WTC11 (cell line): ENCODE measurements around the gene KRT79. TPM values are rescaled to one million over a fixed set of nuclear protein-coding genes. Genes with fewer than 3 reads are reported as not detected.

ENCODE experiments used
- ATAC-seq: fragments of 200-7000 bp; cut with Tn5 transposase; 2 replicates; pipeline ENCODE4 v1.10.0; 2021; ENCODE audit warnings: mild to moderate bottlenecking, moderate library complexity
- CTCF ChIA-PET: fragments of 300-600 bp; sonication (Branson Sonifier 250); formaldehyde crosslinking; loops from one replicate; lab custom pipeline; 2021; ENCODE audit warnings: antibody characterized with exemption; lab: Charles Lee
- POLR2A ChIA-PET: fragments of 350-600 bp; sonication (Branson Sonifier 250); formaldehyde crosslinking; loops from one replicate; lab custom pipeline; 2021; ENCODE audit warnings: antibody characterized with exemption; lab: Charles Lee
- DNase-seq: peaks from one replicate; pipeline ENCODE4 v3.0.0; 2021; ENCODE audit warnings: low spot score
- H3K27ac Mint-ChIP-seq: 2 replicates; pipeline ENCODE4 v1.8.0; 2021; ENCODE audit warnings: mixed read lengths
- H3K27me3 Mint-ChIP-seq: 2 replicates; pipeline ENCODE4 v1.8.0; 2021; ENCODE audit warnings: low read depth, mild to moderate bottlenecking, moderate library complexity, mixed read lengths
- H3K36me3 Mint-ChIP-seq: 2 replicates; pipeline ENCODE4 v1.8.0; 2021; ENCODE audit warnings: mixed read lengths
- H3K4me1 Mint-ChIP-seq: 2 replicates; pipeline ENCODE4 v1.8.0; 2022; ENCODE audit warnings: mixed read lengths
- H3K4me3 Mint-ChIP-seq: 2 replicates; pipeline ENCODE4 v1.8.0; 2021; ENCODE audit warnings: mild to moderate bottlenecking, moderate library complexity, mixed read lengths
- H3K9me3 Mint-ChIP-seq: 2 replicates; pipeline ENCODE4 v1.8.0; 2021; ENCODE audit warnings: mixed read lengths
- ATF1 ChIP-seq: sonication (generic); formaldehyde crosslinking; IDR thresholded peaks from 2 replicates; pipeline ENCODE4 v1.8.1; 2023; ENCODE audit warnings: mild to moderate bottlenecking, moderate library complexity, missing genetic modification reagents
- CBFB ChIP-seq: sonication (generic); formaldehyde crosslinking; IDR thresholded peaks from 2 replicates; pipeline ENCODE4 v1.8.1; 2022; ENCODE audit warnings: mild to moderate bottlenecking, low read depth, missing genetic modification reagents
- CREB1 ChIP-seq: sonication (generic); formaldehyde crosslinking; IDR thresholded peaks from 2 replicates; pipeline ENCODE4 v1.8.0; 2023; ENCODE audit warnings: mild to moderate bottlenecking, missing genetic modification reagents
- FOXK1 ChIP-seq: sonication (generic); formaldehyde crosslinking; IDR thresholded peaks from 2 replicates; pipeline ENCODE4 v1.8.0; 2022; ENCODE audit warnings: mild to moderate bottlenecking, moderate library complexity, missing genetic modification reagents
- JUN ChIP-seq: sonication (generic); formaldehyde crosslinking; IDR thresholded peaks from 2 replicates; pipeline ENCODE4 v1.8.0; 2023; ENCODE audit warnings: mild to moderate bottlenecking, missing genetic modification reagents
- NFE2L1 ChIP-seq: sonication (generic); formaldehyde crosslinking; IDR thresholded peaks from 2 replicates; pipeline ENCODE4 v1.8.1; 2023; ENCODE audit warnings: missing genetic modification reagents
- NR1H2 ChIP-seq: sonication (generic); formaldehyde crosslinking; IDR thresholded peaks from 2 replicates; pipeline ENCODE4 v1.9.0; 2021; ENCODE audit warnings: mild to moderate bottlenecking, moderate library complexity, missing genetic modification reagents
- NR2C2 ChIP-seq: sonication (generic); formaldehyde crosslinking; IDR thresholded peaks from 2 replicates; pipeline ENCODE4 v1.8.0; 2022; ENCODE audit warnings: mild to moderate bottlenecking, missing genetic modification reagents
- PRRX2 ChIP-seq: fragments of 250-450 bp; sonication (Bioruptor Pico); IDR thresholded peaks from 2 replicates; pipeline ENCODE4 v1.8.0; 2021; ENCODE audit warnings: mild to moderate bottlenecking
- TCF7 ChIP-seq: sonication (generic); formaldehyde crosslinking; IDR thresholded peaks from 2 replicates; pipeline ENCODE4 v1.8.0; 2022; ENCODE audit warnings: mild to moderate bottlenecking, low read depth, missing genetic modification reagents, moderate library complexity
- TEAD1 ChIP-seq: sonication (generic); formaldehyde crosslinking; IDR thresholded peaks from 2 replicates; pipeline ENCODE4 v1.8.0; 2022; ENCODE audit warnings: mild to moderate bottlenecking, missing genetic modification reagents
- TP53 ChIP-seq: sonication (generic); formaldehyde crosslinking; IDR thresholded peaks from 2 replicates; pipeline ENCODE4 v1.8.1; 2023; ENCODE audit warnings: mild to moderate bottlenecking, missing genetic modification reagents
- ZNF232 ChIP-seq: sonication (generic); formaldehyde crosslinking; IDR thresholded peaks from 2 replicates; pipeline ENCODE4 v1.8.0; 2022; ENCODE audit warnings: mild to moderate bottlenecking, missing genetic modification reagents
- ZNF317 ChIP-seq: sonication (generic); formaldehyde crosslinking; IDR thresholded peaks from 2 replicates; pipeline ENCODE4 v1.8.1; 2023; ENCODE audit warnings: low read depth, mild to moderate bottlenecking, moderate library complexity, missing genetic modification reagents, borderline replicate concordance
- ZNF423 ChIP-seq: fragments of 250-450 bp; sonication (Bioruptor Pico); IDR thresholded peaks from 2 replicates; pipeline ENCODE4 v2.1.2; 2022; ENCODE audit warnings: mild to moderate bottlenecking, moderate library complexity
- ZNF671 ChIP-seq: fragments of 250-450 bp; sonication (Bioruptor Pico); IDR thresholded peaks from 2 replicates; pipeline ENCODE4 v1.8.0; 2021; ENCODE audit warnings: mild to moderate bottlenecking
- total RNA-seq: library from RNA; stranded (reverse); gene quantifications from 3 replicates; pipeline ENCODE4 v1.2.3, GENCODE V29; 2021
- TF ChIP-seq, protein P1 (sequence below): sonication (generic); formaldehyde crosslinking; IDR thresholded peaks from 2 replicates; pipeline ENCODE4 v1.8.1; 2022; ENCODE audit warnings: mild to moderate bottlenecking, missing genetic modification reagents, moderate library complexity, borderline replicate concordance
- TF ChIP-seq, protein P2 (sequence below): fragments of 200-600 bp; IDR thresholded peaks from 2 replicates; pipeline ENCODE4 v1.8.0; 2022; ENCODE audit warnings: antibody characterized with exemption
- TF ChIP-seq, protein P3 (sequence below): sonication (generic); formaldehyde crosslinking; IDR thresholded peaks from 2 replicates; pipeline ENCODE4 v1.8.0; 2022; ENCODE audit warnings: mild to moderate bottlenecking, missing genetic modification reagents
- TF ChIP-seq, protein P4 (sequence below): sonication (generic); formaldehyde crosslinking; IDR thresholded peaks from 2 replicates; pipeline ENCODE4 v1.8.1; 2023; ENCODE audit warnings: mild to moderate bottlenecking, missing genetic modification reagents
- TF ChIP-seq, protein P5 (sequence below): sonication (generic); formaldehyde crosslinking; IDR thresholded peaks from 2 replicates; pipeline ENCODE4 v1.8.1; 2023; ENCODE audit warnings: mild to moderate bottlenecking, missing genetic modification reagents, borderline replicate concordance

Gene KRT79
- total RNA-seq, 1 experiment from 2014 or later = not detected

DNA sequence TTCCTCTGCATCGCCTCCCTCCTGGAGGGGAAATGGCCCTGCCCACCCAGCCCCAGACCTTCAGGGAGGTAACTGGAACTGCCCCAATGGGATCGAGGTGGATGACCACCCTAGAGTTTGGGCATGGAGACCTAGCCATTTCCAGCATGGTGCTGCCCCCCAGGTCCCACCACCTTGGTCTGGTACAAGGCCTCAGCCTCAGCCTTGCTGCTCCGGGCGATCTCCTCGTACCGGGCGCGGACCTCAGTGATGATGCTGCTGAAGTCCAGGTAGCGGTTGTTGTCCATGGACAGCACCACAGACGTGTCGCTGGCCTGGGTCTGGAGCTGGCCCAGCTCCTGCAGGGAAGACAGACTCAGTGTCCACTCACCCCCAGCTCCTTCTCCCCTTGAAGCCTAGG, 10.3 kb upstream of the KRT79 start:
- ATAC-seq = no peak
- POLR2A ChIA-PET = interaction anchor here (0.5 kb wide), 1 partner anchor 93 kb away, joined by 3 read pairs; no protein-coding TSS in a partner anchor
- CTCF ChIA-PET = interaction anchor here (0.7 to 1.3 kb wide), 3 partner anchors 21 to 243 kb away, joined by 3 to 4 read pairs (median 4); no protein-coding TSS in a partner anchor
- Mint-ChIP-seq H3K36me3 (no peaks in the 10 kb centered on the region), H3K9me3 (no peaks in the 10 kb centered on the region), H3K27ac (no peak overlapping the region), H3K4me3 (no peak overlapping the region), H3K4me1 (no peaks in the 10 kb centered on the region), H3K27me3 (peaks cover 3% of the 10 kb centered on the region; the same call in 1 of the 2 replicates)
- TF ChIP-seq ZNF671 (CRISPR knock-in tag) (no peak), TCF7 (CRISPR knock-in tag) (no peak), NR2C2 (no peak), JUN (no peak), ATF1 (CRISPR knock-in tag) (no peak), ZNF317 (CRISPR knock-in tag) (no peak), ZNF232 (CRISPR knock-in tag) (no peak), CBFB (CRISPR knock-in tag) (no peak), FOXK1 (CRISPR knock-in tag) (no peak), NFE2L1 (CRISPR knock-in tag) (no peak), CREB1 (CRISPR knock-in tag) (no peak), TP53 (CRISPR knock-in tag) (no peak), NR1H2 (no peak)
- TF ChIP-seq, protein P1, sequence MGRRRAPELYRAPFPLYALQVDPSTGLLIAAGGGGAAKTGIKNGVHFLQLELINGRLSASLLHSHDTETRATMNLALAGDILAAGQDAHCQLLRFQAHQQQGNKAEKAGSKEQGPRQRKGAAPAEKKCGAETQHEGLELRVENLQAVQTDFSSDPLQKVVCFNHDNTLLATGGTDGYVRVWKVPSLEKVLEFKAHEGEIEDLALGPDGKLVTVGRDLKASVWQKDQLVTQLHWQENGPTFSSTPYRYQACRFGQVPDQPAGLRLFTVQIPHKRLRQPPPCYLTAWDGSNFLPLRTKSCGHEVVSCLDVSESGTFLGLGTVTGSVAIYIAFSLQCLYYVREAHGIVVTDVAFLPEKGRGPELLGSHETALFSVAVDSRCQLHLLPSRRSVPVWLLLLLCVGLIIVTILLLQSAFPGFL = no peak
- TF ChIP-seq, protein P2, sequence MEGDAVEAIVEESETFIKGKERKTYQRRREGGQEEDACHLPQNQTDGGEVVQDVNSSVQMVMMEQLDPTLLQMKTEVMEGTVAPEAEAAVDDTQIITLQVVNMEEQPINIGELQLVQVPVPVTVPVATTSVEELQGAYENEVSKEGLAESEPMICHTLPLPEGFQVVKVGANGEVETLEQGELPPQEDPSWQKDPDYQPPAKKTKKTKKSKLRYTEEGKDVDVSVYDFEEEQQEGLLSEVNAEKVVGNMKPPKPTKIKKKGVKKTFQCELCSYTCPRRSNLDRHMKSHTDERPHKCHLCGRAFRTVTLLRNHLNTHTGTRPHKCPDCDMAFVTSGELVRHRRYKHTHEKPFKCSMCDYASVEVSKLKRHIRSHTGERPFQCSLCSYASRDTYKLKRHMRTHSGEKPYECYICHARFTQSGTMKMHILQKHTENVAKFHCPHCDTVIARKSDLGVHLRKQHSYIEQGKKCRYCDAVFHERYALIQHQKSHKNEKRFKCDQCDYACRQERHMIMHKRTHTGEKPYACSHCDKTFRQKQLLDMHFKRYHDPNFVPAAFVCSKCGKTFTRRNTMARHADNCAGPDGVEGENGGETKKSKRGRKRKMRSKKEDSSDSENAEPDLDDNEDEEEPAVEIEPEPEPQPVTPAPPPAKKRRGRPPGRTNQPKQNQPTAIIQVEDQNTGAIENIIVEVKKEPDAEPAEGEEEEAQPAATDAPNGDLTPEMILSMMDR = no peak
- TF ChIP-seq, protein P3, sequence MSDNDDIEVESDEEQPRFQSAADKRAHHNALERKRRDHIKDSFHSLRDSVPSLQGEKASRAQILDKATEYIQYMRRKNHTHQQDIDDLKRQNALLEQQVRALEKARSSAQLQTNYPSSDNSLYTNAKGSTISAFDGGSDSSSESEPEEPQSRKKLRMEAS (CRISPR knock-in tag) = no peak
- no peak for DNase-seq

DNA sequence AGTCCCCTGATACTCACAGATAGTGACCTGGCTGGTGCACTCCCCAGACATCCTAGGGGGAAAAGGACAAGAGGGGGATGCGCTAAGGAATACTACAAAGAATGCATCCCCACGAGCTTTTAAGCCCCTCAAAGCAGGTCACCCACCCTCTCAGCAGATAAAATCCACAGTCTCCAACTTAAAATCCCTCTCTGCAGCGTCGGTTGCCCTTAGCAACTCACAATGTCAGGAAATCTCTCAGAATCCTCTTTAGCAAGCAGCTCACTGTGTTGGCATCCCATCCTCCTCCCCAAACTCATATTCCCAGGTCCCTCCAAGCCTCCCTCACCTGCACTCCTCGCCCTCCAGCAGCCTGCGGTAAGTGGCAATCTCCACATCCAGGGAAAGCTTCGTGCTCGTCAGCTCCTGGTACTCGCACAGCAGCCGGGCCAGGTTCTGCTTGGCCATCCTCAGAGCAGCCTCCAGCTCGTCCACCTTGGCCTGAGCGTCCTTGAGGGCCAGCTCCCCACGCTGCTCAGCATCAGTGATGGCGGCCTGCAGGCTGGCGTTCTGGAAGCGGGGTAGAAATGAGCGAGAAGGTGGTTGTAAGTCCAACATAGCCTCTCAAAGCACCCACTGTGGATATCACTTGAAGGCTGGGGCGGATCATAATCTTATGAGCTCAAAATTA, 5.5 kb upstream of the KRT79 start:
- DNase-seq = no peak
- Mint-ChIP-seq H3K4me3 (no peak overlapping the region), H3K27ac (no peak overlapping the region), H3K27me3 (peaks cover 5% of the 10 kb centered on the region; the same call in 1 of the 2 replicates), H3K36me3 (no peaks in the 10 kb centered on the region), H3K9me3 (no peaks in the 10 kb centered on the region), H3K4me1 (no peaks in the 10 kb centered on the region)
- CTCF ChIA-PET = interaction anchor here (0.6 to 2.7 kb wide), 7 partner anchors 18 to 147 kb away, joined by 3 to 10 read pairs (median 4); no protein-coding TSS in a partner anchor
- TF ChIP-seq, protein P4, sequence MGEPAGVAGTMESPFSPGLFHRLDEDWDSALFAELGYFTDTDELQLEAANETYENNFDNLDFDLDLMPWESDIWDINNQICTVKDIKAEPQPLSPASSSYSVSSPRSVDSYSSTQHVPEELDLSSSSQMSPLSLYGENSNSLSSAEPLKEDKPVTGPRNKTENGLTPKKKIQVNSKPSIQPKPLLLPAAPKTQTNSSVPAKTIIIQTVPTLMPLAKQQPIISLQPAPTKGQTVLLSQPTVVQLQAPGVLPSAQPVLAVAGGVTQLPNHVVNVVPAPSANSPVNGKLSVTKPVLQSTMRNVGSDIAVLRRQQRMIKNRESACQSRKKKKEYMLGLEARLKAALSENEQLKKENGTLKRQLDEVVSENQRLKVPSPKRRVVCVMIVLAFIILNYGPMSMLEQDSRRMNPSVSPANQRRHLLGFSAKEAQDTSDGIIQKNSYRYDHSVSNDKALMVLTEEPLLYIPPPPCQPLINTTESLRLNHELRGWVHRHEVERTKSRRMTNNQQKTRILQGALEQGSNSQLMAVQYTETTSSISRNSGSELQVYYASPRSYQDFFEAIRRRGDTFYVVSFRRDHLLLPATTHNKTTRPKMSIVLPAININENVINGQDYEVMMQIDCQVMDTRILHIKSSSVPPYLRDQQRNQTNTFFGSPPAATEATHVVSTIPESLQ (CRISPR knock-in tag) = no peak
- TF ChIP-seq ZNF423 (no peak), PRRX2 (CRISPR knock-in tag) (no peak), TEAD1 (no peak)
- TF ChIP-seq, protein P5, sequence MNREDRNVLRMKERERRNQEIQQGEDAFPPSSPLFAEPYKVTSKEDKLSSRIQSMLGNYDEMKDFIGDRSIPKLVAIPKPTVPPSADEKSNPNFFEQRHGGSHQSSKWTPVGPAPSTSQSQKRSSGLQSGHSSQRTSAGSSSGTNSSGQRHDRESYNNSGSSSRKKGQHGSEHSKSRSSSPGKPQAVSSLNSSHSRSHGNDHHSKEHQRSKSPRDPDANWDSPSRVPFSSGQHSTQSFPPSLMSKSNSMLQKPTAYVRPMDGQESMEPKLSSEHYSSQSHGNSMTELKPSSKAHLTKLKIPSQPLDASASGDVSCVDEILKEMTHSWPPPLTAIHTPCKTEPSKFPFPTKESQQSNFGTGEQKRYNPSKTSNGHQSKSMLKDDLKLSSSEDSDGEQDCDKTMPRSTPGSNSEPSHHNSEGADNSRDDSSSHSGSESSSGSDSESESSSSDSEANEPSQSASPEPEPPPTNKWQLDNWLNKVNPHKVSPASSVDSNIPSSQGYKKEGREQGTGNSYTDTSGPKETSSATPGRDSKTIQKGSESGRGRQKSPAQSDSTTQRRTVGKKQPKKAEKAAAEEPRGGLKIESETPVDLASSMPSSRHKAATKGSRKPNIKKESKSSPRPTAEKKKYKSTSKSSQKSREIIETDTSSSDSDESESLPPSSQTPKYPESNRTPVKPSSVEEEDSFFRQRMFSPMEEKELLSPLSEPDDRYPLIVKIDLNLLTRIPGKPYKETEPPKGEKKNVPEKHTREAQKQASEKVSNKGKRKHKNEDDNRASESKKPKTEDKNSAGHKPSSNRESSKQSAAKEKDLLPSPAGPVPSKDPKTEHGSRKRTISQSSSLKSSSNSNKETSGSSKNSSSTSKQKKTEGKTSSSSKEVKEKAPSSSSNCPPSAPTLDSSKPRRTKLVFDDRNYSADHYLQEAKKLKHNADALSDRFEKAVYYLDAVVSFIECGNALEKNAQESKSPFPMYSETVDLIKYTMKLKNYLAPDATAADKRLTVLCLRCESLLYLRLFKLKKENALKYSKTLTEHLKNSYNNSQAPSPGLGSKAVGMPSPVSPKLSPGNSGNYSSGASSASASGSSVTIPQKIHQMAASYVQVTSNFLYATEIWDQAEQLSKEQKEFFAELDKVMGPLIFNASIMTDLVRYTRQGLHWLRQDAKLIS (CRISPR knock-in tag) = no peak
- POLR2A ChIA-PET = no interaction called here
- no peak for ATAC-seq
